Measurements from ENCODE around the gene AGPAT3.

DNA sequence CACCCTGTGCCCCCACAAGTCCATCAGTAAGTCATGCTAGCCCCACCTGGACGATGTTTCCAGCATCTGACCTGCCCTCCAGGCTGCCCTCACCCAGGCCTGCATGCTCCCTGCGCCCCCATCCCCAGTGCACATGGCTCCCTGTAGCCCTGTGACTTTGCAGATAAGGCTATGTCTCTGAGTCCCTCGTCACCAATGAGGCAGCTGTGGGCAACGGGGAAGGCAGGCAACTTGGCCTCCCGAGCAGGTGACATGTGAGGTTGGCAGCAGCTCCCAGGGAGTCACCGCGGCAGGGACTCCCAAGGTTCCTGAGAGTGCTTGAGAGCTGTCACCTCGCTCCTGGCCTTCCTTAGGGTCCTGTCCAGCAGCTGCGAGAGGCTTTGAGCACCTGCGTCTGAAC is 32.4 kb upstream of the AGPAT3 start:
- TF ChIP-seq, protein P1, sequence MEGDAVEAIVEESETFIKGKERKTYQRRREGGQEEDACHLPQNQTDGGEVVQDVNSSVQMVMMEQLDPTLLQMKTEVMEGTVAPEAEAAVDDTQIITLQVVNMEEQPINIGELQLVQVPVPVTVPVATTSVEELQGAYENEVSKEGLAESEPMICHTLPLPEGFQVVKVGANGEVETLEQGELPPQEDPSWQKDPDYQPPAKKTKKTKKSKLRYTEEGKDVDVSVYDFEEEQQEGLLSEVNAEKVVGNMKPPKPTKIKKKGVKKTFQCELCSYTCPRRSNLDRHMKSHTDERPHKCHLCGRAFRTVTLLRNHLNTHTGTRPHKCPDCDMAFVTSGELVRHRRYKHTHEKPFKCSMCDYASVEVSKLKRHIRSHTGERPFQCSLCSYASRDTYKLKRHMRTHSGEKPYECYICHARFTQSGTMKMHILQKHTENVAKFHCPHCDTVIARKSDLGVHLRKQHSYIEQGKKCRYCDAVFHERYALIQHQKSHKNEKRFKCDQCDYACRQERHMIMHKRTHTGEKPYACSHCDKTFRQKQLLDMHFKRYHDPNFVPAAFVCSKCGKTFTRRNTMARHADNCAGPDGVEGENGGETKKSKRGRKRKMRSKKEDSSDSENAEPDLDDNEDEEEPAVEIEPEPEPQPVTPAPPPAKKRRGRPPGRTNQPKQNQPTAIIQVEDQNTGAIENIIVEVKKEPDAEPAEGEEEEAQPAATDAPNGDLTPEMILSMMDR (IDR thresholded peaks at IDR 0.05): no peak
- no peak for TF ChIP-seq POLR2A (IDR thresholded peaks at IDR 0.05)
- no peak for TF ChIP-seq EP300 (IDR thresholded peaks at IDR 0.05)

Data from suprapubic skin (tissue), 3 donors.